MCF 10A (cell line): ENCODE results near the gene TSEN54. TPM values are rescaled to one million over a fixed set of nuclear protein-coding genes. Genes with fewer than 3 reads are reported as not detected.
A peak's percentile ranks its signal among the peaks of the same experiment; 100 is the strongest.

Source experiments
- BruUV-seq: library from RNA; stranded (reverse); fragments of 400-500 nt; replicated peaks from 2 replicates; lab custom pipeline; 2021; lab: Mats Ljungman, UMichigan
- CTCF ChIA-PET: fragments of 300-600 bp; sonication (Branson Sonifier 250); formaldehyde crosslinking; extraction: SDS; loops from one replicate; lab custom pipeline; 2021; ENCODE audit warnings: antibody characterized with exemption, inconsistent platforms; lab: Yijun Ruan, JAX
- POLR2A ChIA-PET: fragments of 300-600, 350-650 bp; sonication (Branson Sonifier 250); formaldehyde crosslinking; extraction: SDS; loops from one replicate; lab custom pipeline; 2020; ENCODE audit warnings: antibody characterized with exemption, inconsistent platforms; lab: Yijun Ruan, JAX
- DNase-seq: peaks from one replicate; pipeline ENCODE4 v3.0.0-alpha.2; 2018; ENCODE audit not compliant: unreplicated experiment
- H3K27ac Mint-ChIP-seq: one replicate; pipeline ENCODE4 v1.8.0; 2022; ENCODE audit warnings: mild to moderate bottlenecking, low read depth, mixed read lengths; ENCODE audit not compliant: unreplicated experiment
- H3K27me3 Mint-ChIP-seq: one replicate; pipeline ENCODE4 v1.8.0; 2022; ENCODE audit warnings: mixed read lengths; ENCODE audit not compliant: insufficient read depth, unreplicated experiment
- H3K36me3 Mint-ChIP-seq: one replicate; pipeline ENCODE4 v1.8.0; 2022; ENCODE audit warnings: mild to moderate bottlenecking, moderate library complexity, mixed read lengths; ENCODE audit not compliant: insufficient read depth, unreplicated experiment
- H3K4me1 Mint-ChIP-seq: one replicate; pipeline ENCODE4 v1.8.0; 2022; ENCODE audit warnings: mixed read lengths; ENCODE audit not compliant: insufficient read depth, unreplicated experiment
- H3K4me3 Mint-ChIP-seq: one replicate; pipeline ENCODE4 v1.8.0; 2022; ENCODE audit warnings: mild to moderate bottlenecking, moderate library complexity, mixed read lengths; ENCODE audit not compliant: unreplicated experiment
- H3K9me3 Mint-ChIP-seq: one replicate; pipeline ENCODE4 v1.8.0; 2022; ENCODE audit warnings: mixed read lengths; ENCODE audit not compliant: unreplicated experiment
- CTCF ChIP-seq: fragments of 200-600 bp; IDR thresholded peaks from one replicate; pipeline ENCODE4 v1.8.0; 2022; ENCODE audit warnings: antibody characterized with exemption, mild to moderate bottlenecking; ENCODE audit not compliant: unreplicated experiment
- intact Hi-C: fragments of 100-400 bp; cut with micrococcal nuclease; formaldehyde crosslinking; loops from 2 replicates; pipeline ENCODE4 v1.14.1; 2022
- total RNA-seq: library from RNA; stranded (reverse); gene quantifications from 2 replicates; pipeline ENCODE4 v1.2.3, GENCODE V29; 2022

TSEN54 gene
- total RNA-seq, 1 experiment from 2014 or later = 13.3 TPM

- Mint-ChIP-seq H3K36me3 (peaks cover 33% of the 10 kb centered on the region), H3K27me3 (no peaks in the 10 kb centered on the region), H3K27ac (no peak overlapping the region), H3K9me3 (no peaks in the 10 kb centered on the region), H3K4me3 (no peak overlapping the region), H3K4me1 (peaks cover 10% of the 10 kb centered on the region)
- BruUV-seq = no TSS peak
- peak; percentile 24 for DNase-seq
- TF ChIP-seq CTCF = no peak
- ChIA-PET POLR2A (interaction anchor here (0.6 to 1.6 kb wide), 4 partner anchors 9 to 118 kb away, joined by 3 to 7 read pairs (median 4); partner anchors contain the start of gene TMEM94), CTCF (interaction anchor here (0.8 kb wide), 1 partner anchor 189 kb away, joined by 5 read pairs; no protein-coding TSS in a partner anchor)
- intact Hi-C loops = no loop called here
Observed at GRCh38 chr17:75511610-75512575, 4.4 kb upstream of the TSEN54 start.

- H3K36me3 Mint-ChIP-seq = peaks cover 42% of the 10 kb centered on the region
- H3K9me3 Mint-ChIP-seq = no peaks in the 10 kb centered on the region
- intact Hi-C loops = no loop called here
- peak overlapping the region; percentile 81 for H3K4me3 Mint-ChIP-seq
- H3K4me1 Mint-ChIP-seq = peaks cover 19% of the 10 kb centered on the region
- TF ChIP-seq CTCF = no peak
- no peak overlapping the region for H3K27ac Mint-ChIP-seq
- CTCF ChIA-PET = no interaction called here
- no peaks in the 10 kb centered on the region for H3K27me3 Mint-ChIP-seq
- peak; percentile 12 for DNase-seq
- BruUV-seq = no TSS peak
- POLR2A ChIA-PET = interaction anchor here (0.6 to 1.4 kb wide), 2 partner anchors 52 to 57 kb away, joined by 3 to 7 read pairs; partner anchors contain the start of gene TMEM94
Observed at GRCh38 chr17:75512926-75513640, 3.2 kb upstream of the TSEN54 start.

GRCh38 chr17:75513641-75514000, 2.7 kb upstream of the TSEN54 start:
- peaks cover 21% of the 10 kb centered on the region for H3K4me1 Mint-ChIP-seq
- no peak for DNase-seq
- H3K27ac Mint-ChIP-seq = no peak overlapping the region
- TSS peak; percentile 30 for BruUV-seq
- H3K36me3 Mint-ChIP-seq = peaks cover 42% of the 10 kb centered on the region
- CTCF ChIA-PET = no interaction called here
- intact Hi-C loops = no loop called here
- H3K4me3 Mint-ChIP-seq = peak overlapping the region; percentile 81
- TF ChIP-seq CTCF = no peak
- POLR2A ChIA-PET = interaction anchor here (0.6 to 1.5 kb wide), 2 partner anchors 51 to 120 kb away, joined by 3 to 6 read pairs; no protein-coding TSS in a partner anchor
- H3K27me3 Mint-ChIP-seq = no peaks in the 10 kb centered on the region
- H3K9me3 Mint-ChIP-seq = no peaks in the 10 kb centered on the region
